HG02798 (cell line): ENCODE data around the gene UTRN.
A peak's percentile ranks its signal among the peaks of the same experiment; 100 is the strongest.

ENCODE experiments used
- ATAC-seq: cut with Tn5 transposase; IDR thresholded peaks from one replicate; pipeline ENCODE4 v1.9.1; 2021; ENCODE audit warnings: mild to moderate bottlenecking; ENCODE audit not compliant: unreplicated experiment, poor library complexity

UTRN gene

DNA sequence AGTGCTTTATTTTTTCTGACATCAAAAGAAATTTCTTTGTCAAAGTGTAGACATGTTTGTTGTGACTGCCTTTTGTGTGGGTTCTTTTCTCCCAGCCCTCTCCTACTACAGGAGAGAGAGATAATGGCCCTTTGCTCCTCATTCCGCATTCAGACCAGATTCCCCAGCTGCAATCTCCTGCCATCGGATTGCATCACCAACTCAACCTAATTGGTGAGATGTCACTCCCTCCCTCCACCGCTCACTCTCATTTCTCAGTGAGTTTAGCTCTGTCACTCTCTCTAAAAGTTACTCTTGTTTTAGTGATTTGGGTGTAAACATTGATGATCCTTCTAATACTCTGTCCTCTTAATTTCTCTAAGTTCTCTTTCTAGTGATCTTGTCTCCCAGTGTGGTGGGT lies 22.7 kb downstream of the UTRN start:
- no peak for ATAC-seq

GRCh38 chr6:144310765-144311164 lies 25.6 kb downstream of the UTRN start:
- peak; percentile 35 for ATAC-seq

DNA sequence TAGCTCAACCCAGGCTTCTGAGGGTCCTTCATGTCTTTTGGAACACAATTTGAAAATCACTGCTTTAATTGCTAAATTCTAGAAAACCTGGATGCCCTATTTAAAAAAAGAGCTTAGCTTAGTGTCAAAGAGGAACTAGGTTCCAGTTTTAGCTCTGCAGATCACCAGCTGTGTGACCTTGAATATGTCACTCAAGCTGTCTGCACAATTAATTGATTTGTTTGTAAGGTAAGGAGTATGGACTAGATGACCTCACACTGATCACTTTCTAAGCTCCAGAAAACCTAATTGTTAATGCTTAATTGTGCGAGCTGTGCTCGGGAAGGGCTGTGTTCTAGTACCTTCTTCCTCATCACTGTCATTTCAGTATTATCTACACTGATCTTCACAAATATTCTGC lies 26.2 kb downstream of the UTRN start:
- no peak for ATAC-seq

DNA sequence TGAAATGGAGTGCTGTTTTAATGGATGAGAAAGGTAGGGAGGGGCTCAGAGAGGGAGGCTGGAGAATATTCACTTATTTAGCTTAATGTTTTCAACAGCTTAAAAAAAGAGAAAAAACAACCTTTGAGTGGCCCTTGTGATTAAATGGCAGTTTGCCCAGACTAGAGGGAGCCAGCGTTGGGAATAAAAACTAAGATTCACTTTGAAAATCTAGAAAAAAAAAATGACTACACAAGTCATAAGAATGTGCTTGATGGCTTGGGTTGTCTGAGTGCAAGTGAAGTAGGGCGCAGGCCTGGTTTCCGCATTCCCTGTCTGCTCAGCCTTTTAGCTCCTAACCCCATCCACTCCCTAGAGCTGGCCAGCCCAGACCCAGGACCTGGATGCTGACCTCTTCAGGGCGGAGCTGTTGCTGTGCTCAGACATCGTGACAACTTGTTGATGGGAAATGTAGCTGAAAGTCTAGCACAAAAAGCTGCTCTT lies 28.9 kb downstream of the UTRN start:
- no peak for ATAC-seq

DNA sequence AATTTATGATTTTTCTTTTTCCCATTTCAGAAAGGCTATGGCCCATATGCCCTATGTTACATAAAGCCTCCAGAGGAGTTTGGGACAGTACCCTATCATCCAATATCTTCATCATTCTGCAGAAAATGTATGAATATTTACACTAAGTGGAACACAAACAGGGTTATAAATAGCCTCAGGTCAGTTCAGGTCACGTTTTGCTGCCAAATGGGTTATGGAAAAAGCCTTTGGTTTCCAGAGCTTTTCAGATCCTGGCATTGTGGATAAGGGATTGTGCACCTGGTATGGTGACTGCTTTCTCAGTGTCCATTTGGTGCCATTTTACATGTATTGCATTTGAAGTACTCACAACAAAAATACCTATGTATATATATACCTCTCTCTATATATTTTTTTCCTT lies 29.4 kb downstream of the UTRN start:
- no peak for ATAC-seq

GRCh38 chr6:144315226-144315980 lies 30.3 kb downstream of the UTRN start:
- ATAC-seq, result no peak

GRCh38 chr6:144315981-144316861 lies 31.1 kb downstream of the UTRN start:
- peak; percentile 39 for ATAC-seq

- no peak for ATAC-seq
These were observed 31.7 kb downstream of the UTRN start for GRCh38 chr6:144316862-144317195.

DNA sequence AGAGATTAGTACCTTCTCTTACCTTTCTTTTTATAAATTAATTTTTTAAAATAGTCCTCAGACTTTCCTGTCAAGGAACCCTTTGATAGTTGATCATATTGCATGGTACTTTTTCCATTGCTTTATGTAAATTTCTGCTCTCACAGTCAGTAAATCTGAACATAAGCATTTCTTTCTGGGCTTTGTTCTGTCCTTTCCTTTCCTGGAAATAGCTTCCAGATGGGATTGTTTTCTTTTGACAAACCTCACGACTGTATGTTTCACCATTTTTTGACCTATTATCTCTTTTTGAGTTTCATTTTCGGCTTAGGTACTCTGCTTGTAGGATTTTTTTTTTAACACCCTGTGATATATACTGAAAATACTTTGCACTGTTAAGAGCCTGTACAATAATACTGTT lies 32.6 kb downstream of the UTRN start:
- ATAC-seq, result no peak

- no peak for ATAC-seq
These were observed 34.1 kb downstream of the UTRN start for GRCh38 chr6:144319211-144319610.

DNA sequence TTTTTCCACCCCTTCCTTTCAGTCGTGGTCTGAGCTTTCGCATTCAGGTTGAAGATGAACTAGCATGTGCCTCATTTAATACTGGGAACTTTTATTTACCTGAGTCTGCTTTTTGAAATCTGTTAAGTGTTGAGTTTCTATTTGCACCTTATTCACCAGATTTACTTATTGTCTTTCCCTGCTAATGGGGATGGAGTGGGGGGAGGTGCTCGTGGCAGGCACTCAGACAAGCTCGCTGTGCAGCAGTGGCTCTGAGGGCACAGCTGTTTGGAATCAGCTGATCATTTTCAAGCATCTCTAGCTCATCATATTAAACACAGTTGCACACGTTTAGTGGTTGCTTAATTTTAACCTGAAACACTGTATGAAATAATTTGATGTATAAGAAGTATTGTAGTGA lies 35.6 kb downstream of the UTRN start:
- ATAC-seq, result no peak

GRCh38 chr6:144321839-144322591 lies 36.9 kb downstream of the UTRN start:
- ATAC-seq, result no peak

- ATAC-seq, result no peak
These were observed 40.1 kb downstream of the UTRN start for GRCh38 chr6:144325232-144325631.

DNA sequence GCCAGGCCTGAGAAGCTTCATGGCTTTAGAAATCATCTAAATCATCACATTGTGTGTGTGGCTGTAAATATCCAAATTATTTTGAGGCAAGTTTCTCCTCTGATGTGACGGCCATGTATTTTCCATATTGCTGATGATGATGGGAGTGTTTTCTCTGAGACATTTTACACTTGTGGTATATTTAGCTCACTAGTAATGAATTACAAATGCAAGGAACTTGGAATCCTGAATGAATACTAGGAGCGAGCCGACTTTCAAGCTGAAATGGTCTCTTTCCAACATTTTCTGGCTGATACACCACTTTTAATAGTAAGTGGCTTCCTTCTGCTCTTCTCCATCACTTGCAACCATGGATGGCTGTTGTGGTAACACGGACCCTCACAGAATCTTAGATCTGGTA lies 41.3 kb downstream of the UTRN start:
- no peak for ATAC-seq

DNA sequence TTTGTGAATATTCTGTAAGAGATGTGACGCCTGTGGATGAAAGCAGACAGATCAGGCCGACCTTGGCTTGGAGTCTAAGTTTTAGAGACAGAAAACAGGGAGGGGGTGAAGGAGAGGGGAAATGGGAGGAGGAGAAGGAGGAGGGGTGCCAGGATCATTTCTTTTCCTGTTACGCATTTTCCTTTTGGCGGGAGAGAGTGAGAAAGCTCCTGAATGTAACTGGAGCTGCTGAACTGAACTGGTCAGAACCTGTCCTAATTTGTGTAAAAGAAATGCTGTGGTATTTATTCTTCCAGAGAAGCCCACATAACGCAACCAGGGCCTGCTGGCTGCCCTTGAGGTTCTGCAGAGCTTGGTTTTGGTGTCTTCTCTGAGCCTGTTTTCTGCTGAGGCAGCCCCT lies 41.9 kb downstream of the UTRN start:
- no peak for ATAC-seq

GRCh38 chr6:144330017-144330987 lies 45.2 kb downstream of the UTRN start:
- no peak for ATAC-seq

- ATAC-seq, result no peak
These were observed 46.4 kb downstream of the UTRN start for GRCh38 chr6:144331491-144331969.

DNA sequence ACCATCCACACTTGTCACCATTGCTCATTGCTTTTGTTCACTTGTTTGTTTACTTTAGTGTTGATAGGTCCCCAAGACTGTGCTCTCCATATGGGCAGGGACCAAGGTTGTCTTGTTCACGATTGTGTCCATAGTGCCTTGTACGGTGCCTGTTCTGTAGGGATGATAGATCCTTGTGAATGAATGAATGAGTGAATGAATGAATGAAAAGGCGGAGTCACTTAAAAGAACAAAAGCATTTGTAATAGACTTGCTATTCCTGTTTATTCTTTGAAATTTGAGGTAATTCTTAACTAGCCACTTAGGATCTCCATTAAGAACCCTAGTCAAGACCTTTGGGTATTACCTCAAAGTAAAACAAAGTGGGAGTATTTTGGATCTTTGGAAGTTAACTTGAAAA lies 47.0 kb downstream of the UTRN start:
- ATAC-seq, result no peak

DNA sequence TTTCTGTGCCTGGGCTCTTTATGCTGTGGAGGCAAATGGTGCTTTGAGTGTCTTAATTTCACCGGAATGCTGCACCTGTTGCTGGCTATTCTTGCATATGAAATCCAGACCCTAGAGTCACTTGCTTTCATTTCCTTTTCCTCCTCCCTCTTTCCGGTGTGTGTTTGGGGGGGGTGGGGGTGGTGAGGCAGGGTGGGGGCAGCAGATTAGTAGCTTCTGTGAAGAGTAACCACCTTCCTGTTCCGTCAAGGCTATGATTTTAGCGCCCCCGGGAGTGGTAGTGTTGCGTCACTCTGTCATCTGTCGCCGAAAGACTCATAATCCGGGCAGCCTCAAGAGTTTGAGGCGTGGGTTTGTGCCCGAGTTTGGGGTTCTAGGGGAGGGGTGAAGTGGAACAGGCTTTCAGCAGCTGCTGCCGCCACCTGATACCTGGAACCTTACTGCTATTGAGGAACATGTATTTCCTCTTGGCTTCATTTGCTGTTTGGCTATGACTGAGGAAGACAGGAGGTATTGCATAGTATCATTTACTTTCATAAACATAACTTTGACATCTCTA lies 49.1 kb downstream of the UTRN start:
- ATAC-seq, result peak; percentile 47
